ENCODE data around the gene SPTB.

DNA sequence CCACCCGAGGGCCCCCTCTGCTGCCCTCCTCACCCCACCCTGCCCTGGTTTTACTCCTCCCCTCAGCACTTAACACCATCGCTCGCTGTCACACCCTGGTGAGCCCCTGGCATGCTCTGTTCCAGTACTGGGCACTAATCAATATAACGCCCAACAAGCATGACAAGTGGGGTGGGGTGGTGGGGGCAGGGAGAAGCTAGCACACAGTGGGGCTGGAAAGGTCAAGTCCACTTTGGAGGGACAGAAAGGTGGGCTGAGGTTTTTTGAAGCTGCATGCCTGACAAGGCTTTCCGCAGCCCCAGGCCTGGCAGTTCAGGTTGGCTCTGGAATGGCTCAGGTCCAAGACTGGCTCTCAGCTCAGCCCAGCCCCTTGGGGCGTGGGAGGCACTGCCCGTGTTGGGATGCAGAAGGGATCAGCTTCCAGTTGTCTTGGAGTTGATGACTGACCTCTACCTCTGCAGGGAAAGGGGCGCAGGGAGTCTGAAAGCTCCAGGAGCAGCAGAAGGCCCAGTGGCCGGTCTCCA lies 141.4 kb downstream of the SPTB start:
- no peak for TF ChIP-seq CTCF (IDR thresholded peaks at IDR 0.05)
- no peak for TF ChIP-seq POLR2AphosphoS5 (IDR thresholded peaks at IDR 0.05)
